Right lobe of liver (tissue), 4 donors: ENCODE results near the gene COQ4.
"Not testable (repeated sequence)": the region's sequence is repeated elsewhere in the genome, so short reads cannot be mapped to it uniquely, and the experiment has no call there.

Source experiments
- CTCF ChIP-seq, 4 donors: fragments of 200-600 bp in 3 of 4; fragments of 450-650 bp in 1 of 4; IDR thresholded peaks; one replicate each; pipeline versions ENCODE4 v1.5.1 to v1.8.0; 2016 to 2022; ENCODE audit warnings: antibody characterized with exemption in 4 of 4, mild to moderate bottlenecking in 2 of 4
- POLR2A ChIP-seq: fragments of 450-650 bp; IDR thresholded peaks from one replicate; pipeline ENCODE4 v1.6.1; 2017; ENCODE audit warnings: antibody characterized with exemption, mild to moderate bottlenecking
- donor health status: DM: no; HTN: no; CAD: no.
- donor health status: DM: no; HTN: no; CAD: no.
- donor health status: DM: no; HTN: yes; CAD: no.

GRCh38 chr9:128279088-128280073 is 43.3 kb upstream of the COQ4 start:
- not testable (repeated sequence) for TF ChIP-seq CTCF (IDR thresholded peaks at IDR 0.05); POLR2A
